Glomerular visceral epithelial cell (primary cell): ENCODE measurements around the gene TTLL6.
"Not testable (repeated sequence)": the region's sequence is repeated elsewhere in the genome, so short reads cannot be mapped to it uniquely, and the experiment has no call there.

Experiments
- DNase-seq: peaks from one replicate; pipeline ENCODE4 v3.0.0-alpha.2; 2016; ENCODE audit errors: extremely low spot score

TTLL6 gene

DNA sequence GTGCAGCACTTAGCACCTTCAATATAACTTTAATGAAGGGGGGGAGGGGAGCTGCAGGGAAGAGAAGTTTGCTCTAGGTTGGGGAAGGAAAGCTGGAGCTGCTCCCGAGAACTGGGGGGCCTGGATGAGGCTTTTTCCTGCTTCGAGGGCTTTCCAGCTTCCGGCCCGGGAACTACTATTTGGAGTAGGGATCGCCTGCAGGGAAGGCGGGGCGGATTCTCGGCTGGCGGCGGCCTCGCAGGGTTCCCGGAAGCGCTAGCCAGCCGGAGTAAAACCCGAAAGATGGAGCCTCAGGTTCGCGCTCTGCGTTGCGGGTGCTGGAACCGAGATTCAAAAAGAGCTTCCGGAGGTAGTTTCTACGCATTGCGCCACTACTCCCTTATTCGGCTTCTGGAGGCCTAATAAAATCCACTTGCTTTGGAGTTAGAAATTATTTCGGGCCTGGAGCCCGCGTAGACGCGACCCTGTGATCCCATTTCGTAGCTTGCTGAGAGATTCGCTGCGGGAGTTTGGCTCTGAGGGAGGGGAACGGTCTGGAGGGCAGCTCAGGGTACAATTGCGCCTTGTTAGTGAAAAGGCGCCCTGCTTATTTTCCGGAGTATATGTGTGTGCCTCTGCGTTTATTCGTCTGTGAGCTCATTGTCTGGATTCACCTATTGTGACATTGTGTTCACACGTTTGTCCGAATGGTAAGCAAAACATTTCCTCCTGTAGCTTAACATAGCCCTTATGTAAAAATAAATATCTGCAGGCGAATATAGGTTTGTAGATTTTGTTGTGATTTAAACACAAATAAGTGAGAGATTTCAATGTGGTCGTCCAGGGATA lies 93.4 kb downstream of the TTLL6 start:
- DNase-seq: no peak

DNA sequence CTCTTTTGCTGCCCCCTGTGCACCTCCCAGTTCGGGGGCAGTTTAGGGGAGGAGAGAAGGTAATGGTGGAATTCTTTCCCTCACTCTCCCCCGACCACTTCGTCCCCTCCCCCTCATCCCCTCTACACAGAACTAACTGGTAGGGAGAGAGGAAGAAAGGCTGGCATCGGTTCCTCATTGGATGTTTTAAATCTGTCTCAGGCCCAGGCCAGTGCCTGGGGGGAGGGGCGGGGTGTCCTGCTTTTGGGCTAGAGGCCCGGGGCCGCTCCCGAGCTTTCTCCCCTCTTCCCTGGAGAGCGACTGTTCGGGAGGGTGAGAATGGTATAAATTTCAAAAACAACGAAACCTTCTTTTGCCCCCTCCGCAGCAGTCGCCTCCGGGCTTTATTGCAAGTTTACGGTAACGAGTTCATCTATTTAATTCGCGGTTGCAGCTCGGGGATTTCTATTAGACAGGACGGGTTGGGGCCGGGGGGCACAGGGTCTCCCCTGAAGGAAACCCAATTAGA lies 94.1 kb downstream of the TTLL6 start, which contains the start of gene PRAC2:
Gene PRAC2, plus strand, starts transcription at position 271 of the 508 bp plus-strand sequence. CDS start 1,226 bp downstream, outside the sequence.
- DNase-seq: no peak

DNA sequence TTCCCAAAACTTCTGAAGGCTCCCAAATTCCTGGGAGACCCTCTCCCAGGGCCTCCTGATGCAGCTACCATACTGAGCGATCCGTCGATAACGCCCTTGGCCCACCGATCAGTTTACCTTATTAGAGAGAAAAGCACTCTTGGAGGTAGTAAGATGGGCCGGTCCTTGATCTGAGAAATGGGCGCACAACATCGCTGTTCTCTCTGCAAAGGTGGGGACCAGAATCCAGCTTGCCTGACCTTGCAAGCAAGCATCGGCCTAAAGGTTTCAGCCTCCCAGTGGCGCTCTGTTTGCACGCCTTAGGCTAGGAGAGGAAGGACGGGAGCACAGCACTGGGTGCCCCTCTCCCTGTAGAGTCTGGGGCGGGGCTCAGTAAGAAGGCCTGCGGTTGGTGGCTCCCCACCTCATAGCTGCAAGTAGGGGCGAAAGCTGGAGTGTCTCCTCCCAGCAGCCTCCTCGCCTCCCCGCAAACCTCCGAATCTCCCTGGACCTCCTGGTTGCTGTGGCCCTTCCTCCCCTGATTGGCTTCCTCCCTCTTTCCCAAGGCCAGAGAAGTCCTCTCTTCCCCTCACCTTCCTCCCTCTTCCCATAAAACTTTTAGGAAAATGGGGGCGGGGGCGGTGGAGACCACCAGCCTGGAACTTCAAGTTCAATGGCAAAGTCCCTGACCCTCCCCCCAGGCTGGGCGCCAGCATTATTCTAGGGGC lies 94.7 kb downstream of the TTLL6 start, which contains the start of gene PRAC1:
Gene PRAC1, minus strand, starts transcription at position 318 of the 707 bp plus-strand sequence. Its CDS starts 126 bp downstream, at position 192.
- DNase-seq: no peak

DNA sequence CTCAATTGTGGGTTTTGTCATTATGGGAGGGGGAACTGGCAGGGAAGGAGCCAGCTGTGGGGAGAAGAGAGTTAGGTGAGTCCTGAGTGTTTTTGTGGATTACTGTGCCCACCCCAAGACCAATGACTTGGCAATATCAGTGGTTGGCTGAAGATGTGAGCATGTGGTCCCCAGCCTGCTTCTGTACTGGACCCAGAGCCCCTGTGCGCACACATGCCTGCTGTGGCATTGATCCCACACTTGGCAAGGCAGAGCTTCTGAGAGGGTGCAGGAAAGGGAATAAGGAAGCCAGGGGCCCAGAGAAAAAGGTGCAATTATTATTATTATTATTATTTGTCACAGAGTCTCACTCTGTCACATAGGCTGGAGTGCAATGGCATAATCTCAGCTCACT lies 96.0 kb downstream of the TTLL6 start:
- no peak for DNase-seq

DNA sequence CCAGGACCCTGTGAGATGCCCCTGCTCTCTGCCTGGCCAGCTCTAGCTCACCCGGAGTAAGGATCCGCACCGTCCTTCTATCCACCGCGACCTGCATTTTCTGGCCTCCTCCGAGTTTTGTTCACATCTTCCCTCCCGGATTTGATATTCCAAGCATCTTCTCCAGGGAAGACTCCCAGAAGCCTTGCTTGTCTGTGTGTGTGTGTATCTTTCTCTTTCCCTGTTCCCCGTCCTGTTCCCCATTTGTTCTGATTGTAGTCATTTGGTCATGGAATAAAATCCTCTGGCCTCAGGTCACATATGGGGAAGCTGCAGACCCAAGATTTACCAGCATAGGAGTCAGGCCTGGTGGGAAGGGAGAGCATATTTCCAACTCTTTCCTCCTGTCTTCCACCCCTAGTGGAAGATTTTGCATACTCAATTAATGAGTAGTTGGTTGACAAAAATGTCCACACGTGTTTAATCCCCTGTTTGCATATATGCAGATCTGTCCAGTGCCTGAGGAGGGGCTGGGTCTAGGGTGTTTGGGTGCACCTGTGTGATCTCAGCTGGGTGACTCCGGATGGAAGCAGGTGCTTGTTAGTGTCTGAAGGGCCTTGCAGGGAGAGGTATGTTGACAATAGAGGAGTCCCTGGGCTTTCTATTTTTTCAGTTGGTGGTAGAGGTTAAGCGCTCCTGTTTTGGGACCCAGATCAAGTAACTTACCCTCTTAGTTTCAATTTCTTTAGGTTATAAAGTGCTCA lies 96.6 kb downstream of the TTLL6 start:
- no peak for DNase-seq

DNA sequence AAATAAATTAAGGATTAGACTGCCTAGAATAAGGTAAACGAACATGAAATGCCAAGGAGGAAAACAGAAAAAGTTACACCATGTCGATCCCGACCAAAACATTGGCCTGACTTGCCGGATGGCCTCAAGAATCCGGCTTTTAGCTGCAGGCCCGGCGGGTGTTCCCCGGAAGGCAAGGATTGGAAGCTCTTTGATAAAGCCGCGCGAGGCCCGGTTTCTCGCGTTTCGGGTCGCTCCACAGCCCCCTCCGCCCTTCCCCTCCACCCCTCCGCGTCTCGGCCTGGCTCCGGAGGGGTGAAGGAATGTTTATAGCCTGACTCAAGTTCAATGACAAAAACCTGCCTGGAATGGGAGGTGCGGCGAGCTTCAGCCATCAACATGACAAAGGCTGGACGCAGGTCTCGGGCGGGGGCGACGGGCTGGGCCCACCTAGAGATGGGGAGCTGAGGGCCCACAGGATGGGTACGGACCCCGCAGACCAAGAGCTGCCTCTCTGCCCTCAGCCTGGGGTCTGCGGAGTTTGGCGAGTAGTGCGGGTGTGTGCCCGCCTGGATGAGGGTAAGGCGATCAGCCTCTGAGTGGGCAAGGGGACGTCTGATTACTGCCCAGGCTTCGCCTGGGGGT lies 97.3 kb downstream of the TTLL6 start:
- DNase-seq: no peak

DNA sequence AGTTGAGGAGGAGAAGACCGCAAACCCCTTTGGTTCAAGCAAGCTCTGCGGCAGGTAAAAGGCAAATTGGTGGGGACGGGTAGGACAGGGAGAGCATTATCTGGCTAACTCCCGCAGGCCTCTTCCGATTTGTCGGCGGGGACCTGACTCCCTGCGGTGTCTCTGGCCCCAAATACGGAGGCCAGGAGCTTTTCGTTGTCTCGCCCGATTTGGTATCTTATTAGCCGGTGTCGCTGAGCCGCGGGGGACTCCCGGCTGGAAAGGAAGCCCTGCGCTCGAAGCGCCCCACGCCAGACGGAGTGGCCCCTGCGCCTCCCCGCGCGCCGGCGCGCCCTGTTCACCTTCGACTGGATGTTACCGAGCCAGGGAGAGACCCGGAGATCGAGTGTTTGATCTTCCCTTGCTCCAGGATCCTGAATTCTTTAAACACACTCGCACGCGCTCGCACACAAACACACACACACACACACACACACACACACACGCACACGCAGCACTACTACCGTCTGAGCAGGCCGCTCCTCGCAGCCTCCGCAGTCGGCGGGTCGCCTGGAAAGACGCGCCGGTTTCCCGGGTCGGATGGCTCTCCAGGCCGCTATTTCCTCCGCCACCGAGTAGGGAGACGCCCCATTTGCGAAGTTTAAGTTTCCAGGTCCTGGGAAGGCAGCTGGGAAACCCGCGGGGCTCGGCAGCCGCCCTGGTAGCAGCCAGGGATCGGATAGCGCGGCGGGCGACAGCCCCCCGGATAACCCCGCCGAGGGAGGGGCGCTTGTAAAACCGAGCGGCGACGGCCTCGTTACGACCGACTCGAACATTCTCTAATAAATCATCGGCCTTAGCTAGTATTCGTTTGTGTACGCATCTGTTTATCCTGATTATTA lies 98.0 kb downstream of the TTLL6 start:
- no peak for DNase-seq

DNA sequence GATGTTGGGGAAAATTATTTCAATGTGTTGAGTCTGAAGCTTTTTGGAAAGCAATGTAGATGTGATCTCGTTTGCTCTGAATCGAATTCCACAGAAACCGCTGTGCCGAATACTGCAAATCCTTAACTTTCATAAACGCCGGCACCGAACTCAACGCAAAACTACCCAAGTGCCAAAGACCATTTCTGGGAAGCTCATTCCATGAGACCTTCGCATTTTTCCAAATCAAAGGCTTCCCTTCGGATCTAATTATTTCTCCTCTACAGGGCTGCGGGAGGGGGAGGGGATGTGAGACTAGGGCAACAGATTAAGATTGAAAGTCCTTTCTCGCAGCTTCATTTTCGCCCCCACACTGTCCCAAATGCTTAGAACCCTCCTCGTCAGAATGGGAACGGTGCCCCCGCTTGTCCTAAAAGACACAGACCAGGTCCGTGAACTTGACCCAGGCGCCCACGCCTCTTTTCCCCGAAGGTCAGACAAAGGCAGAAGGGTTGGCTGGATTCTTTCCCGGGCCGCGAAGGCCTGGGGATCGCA lies 98.7 kb downstream of the TTLL6 start:
- DNase-seq: no peak

DNA sequence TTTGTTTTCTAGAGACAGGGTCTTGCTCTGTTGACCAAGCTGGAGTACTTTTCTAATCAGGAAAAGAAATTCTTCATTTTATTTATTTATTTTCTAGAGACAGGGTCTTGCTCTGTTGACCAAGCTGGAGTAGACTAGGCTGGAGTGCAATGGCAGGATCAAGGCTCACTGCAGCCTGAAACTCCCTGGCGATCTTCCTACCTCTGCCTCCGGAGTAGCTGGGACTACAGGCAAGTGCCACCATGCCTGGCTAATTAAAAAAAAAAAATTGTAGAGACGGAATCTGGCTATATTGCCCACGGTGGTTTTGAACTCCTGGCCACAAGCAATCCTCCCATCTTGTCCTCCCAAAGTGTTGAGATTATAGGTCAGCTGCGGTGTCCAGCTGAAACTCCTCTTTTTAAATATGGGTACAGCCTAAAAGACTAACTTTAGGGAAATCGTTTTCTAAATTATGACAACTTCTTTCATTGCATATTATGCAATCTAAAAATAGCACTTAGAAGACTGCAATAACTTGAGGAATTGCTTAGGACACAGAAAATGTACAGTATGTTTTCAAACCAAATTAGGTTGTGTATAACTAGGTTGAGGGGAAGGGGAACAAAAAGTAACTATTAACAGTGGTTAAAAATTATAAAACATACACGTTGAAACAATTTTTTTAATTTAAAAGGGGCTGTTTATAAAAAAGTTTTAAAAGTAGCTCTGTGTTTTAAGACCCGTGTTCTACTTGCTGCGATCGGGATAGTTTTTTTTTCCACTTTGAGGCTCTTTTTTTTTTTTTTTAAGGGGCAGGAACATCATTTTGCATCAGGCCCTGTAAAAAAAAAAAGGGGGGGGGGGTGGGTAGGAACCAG lies 99.4 kb downstream of the TTLL6 start:
- DNase-seq: no peak

DNA sequence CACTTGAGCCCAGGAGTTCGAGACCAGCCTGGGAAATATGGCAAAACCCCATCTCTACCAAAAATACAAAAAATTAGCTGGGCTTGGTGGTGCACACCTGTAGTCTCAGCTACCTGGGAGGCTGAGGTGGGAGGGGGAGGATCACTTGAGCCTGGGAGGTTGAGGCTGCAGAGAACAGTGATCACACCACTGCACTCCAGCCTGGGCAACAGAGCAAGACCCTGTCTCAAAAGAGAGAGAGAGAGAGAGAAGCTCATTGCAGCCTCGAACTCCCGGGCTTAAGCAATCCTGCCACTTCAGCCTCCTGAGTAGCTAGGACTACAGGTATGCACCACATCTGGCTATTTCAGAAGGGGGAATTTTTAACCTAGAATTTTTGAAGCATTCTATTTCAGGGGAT lies 100.5 kb downstream of the TTLL6 start:
- not testable (repeated sequence) for DNase-seq

DNA sequence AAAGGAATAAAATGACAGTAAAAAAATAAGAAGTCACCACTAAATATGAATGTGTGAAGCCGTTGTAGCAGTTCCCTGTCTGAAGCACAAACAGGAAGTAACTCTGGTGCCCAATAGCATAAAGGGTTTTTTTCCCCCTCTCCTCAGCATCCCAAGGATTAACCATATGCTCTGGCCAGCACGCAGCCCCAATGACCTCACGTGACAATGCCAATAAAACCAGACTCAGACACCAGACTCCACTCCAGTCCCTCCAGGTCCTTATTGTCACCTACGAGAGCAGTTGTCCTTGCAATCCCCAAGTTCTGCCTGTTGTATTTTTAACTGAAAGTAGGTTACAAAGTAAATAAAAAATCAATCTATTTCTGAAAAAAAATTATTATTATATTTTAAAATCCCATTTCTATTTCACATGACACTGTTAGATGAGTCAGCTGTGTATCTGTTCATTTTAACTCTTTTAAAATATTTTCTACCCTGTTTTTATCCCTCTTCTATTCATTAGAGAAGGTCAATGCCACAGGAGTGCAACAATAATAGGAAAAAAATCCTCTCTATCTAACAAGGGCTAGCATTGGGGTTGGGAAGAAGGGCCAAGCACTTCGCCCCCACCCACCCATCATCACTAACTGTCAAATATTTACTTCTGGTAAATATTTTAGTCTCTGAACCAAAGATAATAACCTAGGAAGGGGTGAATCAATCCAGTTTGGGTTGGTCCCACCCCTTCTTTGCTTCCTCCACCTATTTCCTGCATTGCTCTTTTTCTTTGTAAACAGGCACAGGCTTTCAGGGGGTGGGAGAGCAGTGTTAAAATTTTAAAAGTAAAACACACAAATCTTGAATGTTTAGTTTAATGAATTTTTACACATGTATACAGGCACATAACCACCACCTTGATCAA lies 101.3 kb downstream of the TTLL6 start:
- DNase-seq: no peak
